MM.1S (cell line): ENCODE results near the gene TLR9.

Experiments
- DNase-seq: peaks from one replicate; pipeline ENCODE4 v3.0.0-alpha.2; 2015
- H2AFZ ChIP-seq: fragments of 300-600 bp; sonication (generic); 2 replicates; pipeline ENCODE4 v1.6.0; 2016; ENCODE audit warnings: antibody characterized with exemption, low read length
- H3F3A ChIP-seq: fragments of 300-600 bp; sonication (generic); 2 replicates; pipeline ENCODE4 v1.6.1; 2016; ENCODE audit warnings: mild to moderate bottlenecking, antibody characterized with exemption, low read length, moderate library complexity, mixed read lengths; ENCODE audit not compliant: insufficient read depth
- H3K27ac ChIP-seq: fragments of 300-600 bp; sonication (generic); 2 replicates; pipeline ENCODE4 v1.5.1; 2016; ENCODE audit warnings: mild to moderate bottlenecking, low read length
- H3K27me3 ChIP-seq: fragments of 300-600 bp; sonication (generic); replicated peaks from 2 replicates; pipeline ENCODE4 v1.6.0; 2016; ENCODE audit warnings: low read length; ENCODE audit not compliant: insufficient read depth
- H3K36me3 ChIP-seq: fragments of 300-600 bp; sonication (generic); replicated peaks from 2 replicates; pipeline ENCODE4 v1.6.1; 2016; ENCODE audit warnings: mild to moderate bottlenecking, low read length, mixed read lengths; ENCODE audit not compliant: insufficient read depth
- H3K4me1 ChIP-seq: fragments of 300-600 bp; sonication (generic); 2 replicates; pipeline ENCODE4 v1.6.1; 2016; ENCODE audit warnings: low read length, mixed read lengths
- H3K4me2 ChIP-seq: fragments of 300-600 bp; sonication (generic); 2 replicates; pipeline ENCODE4 v1.6.0; 2016; ENCODE audit warnings: low read depth, low read length
- H3K4me3 ChIP-seq: fragments of 300-600 bp; sonication (generic); 2 replicates; pipeline ENCODE4 v1.5.1; 2016; ENCODE audit warnings: low read length, mixed read lengths
- H3K79me2 ChIP-seq: fragments of 300-600 bp; sonication (generic); 2 replicates; pipeline ENCODE4 v1.6.1; 2016; ENCODE audit warnings: mixed run types, low read length, mixed read lengths
- H3K9ac ChIP-seq: fragments of 300-600 bp; sonication (generic); 2 replicates; pipeline ENCODE4 v1.6.1; 2016; ENCODE audit warnings: low read length, mixed read lengths
- H3K9me2 ChIP-seq: fragments of 300-600 bp; sonication (generic); replicated peaks from 2 replicates; pipeline ENCODE4 v1.6.1; 2016; ENCODE audit warnings: mild to moderate bottlenecking, low read length, mixed read lengths; ENCODE audit not compliant: insufficient read depth
- H3K9me3 ChIP-seq: fragments of 300-600 bp; sonication (generic); replicated peaks from 2 replicates; pipeline ENCODE4 v1.6.1; 2016; ENCODE audit warnings: mild to moderate bottlenecking, low read length, mixed read lengths; ENCODE audit not compliant: insufficient read depth
- H4K20me1 ChIP-seq: fragments of 300-600 bp; sonication (generic); 2 replicates; pipeline ENCODE4 v1.6.1; 2016; ENCODE audit warnings: mild to moderate bottlenecking, low read length, moderate library complexity, mixed read lengths; ENCODE audit not compliant: insufficient read depth
- CTCF ChIP-seq: fragments of 300-600 bp; sonication (generic); IDR thresholded peaks from 2 replicates; pipeline ENCODE4 v1.5.1; 2016; ENCODE audit warnings: antibody characterized with exemption, low read length, mixed read lengths
- EZH2 ChIP-seq: fragments of 300-600 bp; sonication (generic); optimal IDR thresholded peaks from 2 replicates; pipeline ENCODE3; 2017; ENCODE audit warnings: low read depth, mild to moderate bottlenecking, antibody characterized with exemption, low read length, mixed read lengths
- EZH2phosphoT487 ChIP-seq: fragments of 300-600 bp; sonication (generic); IDR thresholded peaks from 2 replicates; pipeline ENCODE4 v1.6.1; 2018; ENCODE audit warnings: antibody characterized with exemption, low read length

The TLR9 gene

GRCh38 chr3:52265387-52265786 is 39.9 kb upstream of the TLR9 start:
- no peak overlapping the region for H3K27ac ChIP-seq
- TF ChIP-seq EZH2phosphoT487 (no peak), CTCF (no peak), EZH2 (no peak)
- no peak overlapping the region for H3K4me2 ChIP-seq
- peaks cover 16% of the 10 kb centered on the region for H4K20me1 ChIP-seq
- no peak overlapping the region for H3K4me3 ChIP-seq
- H3K9me3 ChIP-seq = no peaks in the 10 kb centered on the region
- no peaks in the 10 kb centered on the region for H3K9me2 ChIP-seq
- H3K36me3 ChIP-seq = peaks cover 29% of the 10 kb centered on the region
- no peak overlapping the region for H3K9ac ChIP-seq
- H3K79me2 ChIP-seq = peaks cover 97% of the 10 kb centered on the region
- H3K4me1 ChIP-seq = peaks cover 23% of the 10 kb centered on the region
- H3K27me3 ChIP-seq = no peaks in the 10 kb centered on the region
- peaks cover 9% of the 10 kb centered on the region for H3F3A ChIP-seq
- H2AFZ ChIP-seq = no peak overlapping the region
- peak; percentile 2 for DNase-seq

GRCh38 chr3:52262447-52262846 is 37.0 kb upstream of the TLR9 start:
- no peaks in the 10 kb centered on the region for H3K9me2 ChIP-seq
- H3K27me3 ChIP-seq = no peaks in the 10 kb centered on the region
- H3K4me3 ChIP-seq = no peak overlapping the region
- H3F3A ChIP-seq = peaks cover 6% of the 10 kb centered on the region; the same call in 1 of the 2 replicates
- peaks cover 35% of the 10 kb centered on the region for H3K36me3 ChIP-seq
- H2AFZ ChIP-seq = no peak overlapping the region
- peaks cover 40% of the 10 kb centered on the region for H3K4me1 ChIP-seq
- no peak overlapping the region for H3K4me2 ChIP-seq
- H3K9ac ChIP-seq = no peak overlapping the region
- H3K27ac ChIP-seq = peak overlapping the region; percentile 51; the same call in 1 of the 2 replicates
- peaks cover 3% of the 10 kb centered on the region; the same call in 1 of the 2 replicates for H4K20me1 ChIP-seq
- peak; percentile 6 for DNase-seq
- TF ChIP-seq EZH2 (no peak), CTCF (no peak), EZH2phosphoT487 (no peak)
- H3K79me2 ChIP-seq = peaks cover 95% of the 10 kb centered on the region
- no peaks in the 10 kb centered on the region for H3K9me3 ChIP-seq

GRCh38 chr3:52259448-52259847 is 34.0 kb upstream of the TLR9 start:
- Histone ChIP-seq H3K79me2 (peaks cover 91% of the 10 kb centered on the region), H3K36me3 (peaks cover 27% of the 10 kb centered on the region), H2AFZ (no peak overlapping the region), H3K27ac (peak overlapping the region; percentile 40; the same call in 1 of the 2 replicates), H3K4me2 (no peak overlapping the region), H3K4me3 (no peak overlapping the region), H3F3A (peaks cover 17% of the 10 kb centered on the region), H3K4me1 (peaks cover 50% of the 10 kb centered on the region), H3K9me2 (no peaks in the 10 kb centered on the region), H3K9me3 (no peaks in the 10 kb centered on the region), H3K9ac (no peak overlapping the region), H4K20me1 (0 out of 2 replicates have a peak, but pooled peaks cover 3% of the 10 kb centered on the region), H3K27me3 (no peaks in the 10 kb centered on the region)
- TF ChIP-seq EZH2phosphoT487 = no peak
- no peak for TF ChIP-seq EZH2
- no peak for TF ChIP-seq CTCF
- DNase-seq = peak; percentile 2
